IPS-18a (cell line): ENCODE data around the gene ITGA4.

Source experiments
- H3K27ac ChIP-seq: one replicate; pipeline ENCODE4 v1.5.1; 2013; ENCODE audit warnings: low read length
- H3K27me3 ChIP-seq: one replicate; pipeline ENCODE4 v1.6.1; 2013; ENCODE audit warnings: mild to moderate bottlenecking, low read length; ENCODE audit not compliant: control insufficient read depth, insufficient read depth
- H3K36me3 ChIP-seq: one replicate; pipeline ENCODE4 v1.6.1; 2013; ENCODE audit warnings: low read depth, low read length; ENCODE audit not compliant: control insufficient read depth
- H3K4me1 ChIP-seq: one replicate; pipeline ENCODE4 v1.6.1; 2013; ENCODE audit warnings: low read depth, low read length; ENCODE audit not compliant: control insufficient read depth
- H3K4me3 ChIP-seq: one replicate; pipeline ENCODE4 v1.5.1; 2013; ENCODE audit warnings: low read length
- H3K9ac ChIP-seq: one replicate; pipeline ENCODE4 v1.6.1; 2013; ENCODE audit warnings: mild to moderate bottlenecking, low read length, moderate library complexity
- H3K9me3 ChIP-seq: one replicate; pipeline ENCODE4 v1.6.1; 2013; ENCODE audit warnings: low read depth, low read length; ENCODE audit not compliant: control insufficient read depth

Gene ITGA4

DNA sequence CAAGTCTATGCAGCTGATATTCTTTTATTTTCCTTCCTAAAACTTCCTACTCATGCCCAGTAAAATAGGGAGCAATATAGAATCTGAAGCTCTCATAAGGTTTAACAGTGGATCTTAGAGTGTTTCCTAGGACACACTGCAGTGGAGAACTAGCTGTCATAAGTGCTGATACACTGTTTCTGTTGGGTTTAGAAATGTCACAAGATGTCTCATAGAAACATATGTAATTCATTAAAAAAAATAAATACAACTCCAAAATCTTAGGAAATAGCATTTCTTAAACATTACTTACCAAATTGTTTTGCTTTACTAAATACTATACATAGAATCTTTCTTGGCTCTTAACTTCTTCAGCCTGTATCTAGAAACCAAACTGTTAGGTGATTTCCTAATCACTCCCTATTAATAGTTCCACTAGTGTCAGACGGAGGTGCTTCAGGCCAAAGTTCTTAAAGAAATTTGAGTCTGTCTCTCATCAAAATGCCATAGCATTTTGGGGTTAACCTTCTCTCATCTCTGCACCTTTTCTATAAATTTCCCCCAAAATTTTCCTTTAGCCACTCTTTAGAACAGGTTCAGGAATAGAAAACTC is 106.0 kb downstream of the ITGA4 start:
- Histone ChIP-seq H3K36me3 (no peaks in the 10 kb centered on the region), H3K4me1 (no peaks in the 10 kb centered on the region), H3K27me3 (no peaks in the 10 kb centered on the region), H3K27ac (no peak overlapping the region), H3K4me3 (no peak overlapping the region), H3K9ac (no peak overlapping the region), H3K9me3 (no peaks in the 10 kb centered on the region)

DNA sequence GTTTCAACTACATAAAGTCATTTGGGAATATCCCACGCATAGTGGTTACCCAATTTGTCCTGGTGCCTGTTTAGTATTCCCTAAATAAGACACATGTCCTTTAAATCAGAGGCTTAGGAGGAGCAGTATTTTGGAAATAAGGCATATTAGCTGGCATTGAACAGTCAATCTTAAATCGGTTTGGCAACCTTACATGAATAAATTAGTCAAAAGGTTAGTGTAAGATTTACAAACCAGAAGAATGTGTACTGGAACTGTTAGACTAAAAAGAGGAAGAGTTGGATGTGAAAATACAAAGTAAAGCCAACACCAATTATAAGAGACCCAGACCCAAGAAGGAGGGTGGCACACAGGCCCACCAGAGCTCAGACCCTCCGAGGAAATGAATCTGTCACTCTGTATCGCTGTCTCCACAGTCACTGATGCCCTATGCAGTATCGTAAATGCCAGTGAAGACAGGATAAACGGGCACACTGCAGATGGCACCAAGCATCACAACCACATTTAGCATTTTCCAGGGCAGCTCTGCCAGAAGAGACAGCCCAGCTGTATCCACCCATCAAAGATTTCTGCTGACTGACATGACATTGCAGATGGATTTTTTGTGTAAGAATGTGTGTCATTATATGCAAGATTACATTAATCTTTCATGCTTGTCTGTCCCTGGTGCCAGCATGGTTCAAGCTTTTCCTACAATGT is 109.3 kb downstream of the ITGA4 start:
- no peak overlapping the region for H3K27ac ChIP-seq
- no peaks in the 10 kb centered on the region for H3K4me1 ChIP-seq
- H3K27me3 ChIP-seq = no peaks in the 10 kb centered on the region

DNA sequence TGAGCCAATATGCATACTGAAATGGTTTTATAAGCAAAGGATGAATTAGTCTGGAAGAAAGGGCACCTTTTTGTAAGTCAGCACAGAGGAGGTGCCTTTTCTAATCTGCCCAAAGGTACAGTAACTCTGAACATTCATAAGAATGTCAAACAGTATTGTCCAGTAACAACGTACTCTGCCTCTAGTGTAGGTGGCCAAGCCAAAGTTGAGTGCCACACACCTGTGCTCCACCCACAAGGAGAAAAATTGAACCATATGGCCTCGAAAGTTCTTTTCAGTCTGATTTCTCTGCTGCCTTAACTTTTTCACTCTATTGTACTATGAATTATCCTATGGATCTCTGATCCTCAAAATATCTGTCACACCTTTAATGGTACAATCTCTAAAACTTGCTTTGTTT is 112.9 kb downstream of the ITGA4 start:
- Histone ChIP-seq H3K9me3 (no peaks in the 10 kb centered on the region), H3K27me3 (no peaks in the 10 kb centered on the region), H3K4me3 (no peak overlapping the region), H3K27ac (no peak overlapping the region), H3K36me3 (no peaks in the 10 kb centered on the region), H3K4me1 (no peaks in the 10 kb centered on the region), H3K9ac (no peak overlapping the region)

More for the DNA sequence above, 109.3 kb downstream of the ITGA4 start:
- Histone ChIP-seq H3K9me3 (no peaks in the 10 kb centered on the region), H3K4me3 (no peak overlapping the region), H3K9ac (no peak overlapping the region), H3K36me3 (no peaks in the 10 kb centered on the region)

DNA sequence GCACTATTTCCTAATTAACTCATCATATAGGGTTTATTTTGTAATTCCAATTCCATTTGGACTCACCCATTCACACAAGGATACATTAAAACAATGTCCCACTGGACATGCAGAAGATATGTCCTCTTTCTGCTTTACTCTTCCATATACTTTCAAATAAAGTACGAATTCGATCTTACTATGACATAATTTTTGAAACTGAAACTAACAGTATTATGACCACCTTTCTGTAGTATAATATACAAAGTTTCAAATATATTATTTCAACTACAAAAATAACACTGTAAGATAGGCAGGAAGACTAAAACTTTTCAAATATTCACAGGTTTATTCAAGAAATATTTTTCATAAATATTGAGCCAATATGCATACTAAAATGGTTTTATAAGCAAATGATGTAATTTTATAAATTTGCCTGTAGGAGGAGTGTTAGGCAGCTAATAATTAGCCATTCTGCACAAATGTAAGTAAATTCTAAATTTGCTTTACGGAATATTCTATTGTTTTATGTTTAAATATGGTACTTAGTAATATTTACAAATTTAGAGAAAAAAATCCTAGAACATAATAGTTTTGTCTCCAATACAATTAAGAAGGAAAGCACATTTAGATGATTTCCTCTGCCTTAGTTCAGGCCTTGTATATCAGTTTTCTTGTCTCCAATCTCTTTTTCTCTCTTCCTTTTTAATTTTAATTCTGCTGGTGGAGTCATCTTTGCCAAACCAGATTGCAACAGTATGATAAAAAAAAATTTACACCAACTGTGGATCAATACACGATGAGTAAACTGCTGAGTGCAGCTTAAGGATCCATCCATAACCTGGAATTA is 113.9 kb downstream of the ITGA4 start:
- H3K36me3 ChIP-seq = no peaks in the 10 kb centered on the region
- H3K27me3 ChIP-seq = no peaks in the 10 kb centered on the region
- no peak overlapping the region for H3K9ac ChIP-seq
- H3K27ac ChIP-seq = no peak overlapping the region
- no peaks in the 10 kb centered on the region for H3K4me1 ChIP-seq
- no peaks in the 10 kb centered on the region for H3K9me3 ChIP-seq
- H3K4me3 ChIP-seq = no peak overlapping the region

DNA sequence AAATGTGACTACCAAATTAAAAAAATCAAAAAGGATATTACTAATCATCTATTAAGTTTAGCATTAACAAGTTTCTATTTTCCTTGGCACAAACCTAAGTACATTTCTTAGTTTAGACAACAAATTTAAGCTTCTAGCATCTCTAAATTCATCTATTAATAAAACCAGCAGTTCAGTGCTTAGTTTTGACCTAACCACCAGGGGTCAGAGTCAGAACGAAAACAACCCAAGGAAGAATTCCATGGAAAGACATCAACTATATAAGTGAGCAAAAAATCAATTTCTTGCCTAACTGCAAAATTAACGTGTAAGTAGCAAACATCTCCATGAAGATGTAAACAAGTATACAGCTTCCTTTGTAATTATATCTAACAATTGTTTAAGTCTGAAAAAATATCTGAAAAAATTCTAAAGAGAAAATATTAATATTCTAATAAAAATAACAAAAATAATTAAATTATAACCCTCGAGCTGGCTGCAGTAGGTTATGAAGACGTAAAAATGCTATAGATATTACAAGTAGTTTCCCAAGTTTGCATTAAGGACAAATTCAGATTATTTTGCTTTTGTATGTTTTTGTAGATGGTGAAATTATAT is 116.1 kb downstream of the ITGA4 start:
- Histone ChIP-seq H3K4me1 (no peaks in the 10 kb centered on the region), H3K27ac (no peak overlapping the region), H3K9me3 (no peaks in the 10 kb centered on the region), H3K27me3 (no peaks in the 10 kb centered on the region), H3K9ac (no peak overlapping the region), H3K36me3 (no peaks in the 10 kb centered on the region), H3K4me3 (no peak overlapping the region)

DNA sequence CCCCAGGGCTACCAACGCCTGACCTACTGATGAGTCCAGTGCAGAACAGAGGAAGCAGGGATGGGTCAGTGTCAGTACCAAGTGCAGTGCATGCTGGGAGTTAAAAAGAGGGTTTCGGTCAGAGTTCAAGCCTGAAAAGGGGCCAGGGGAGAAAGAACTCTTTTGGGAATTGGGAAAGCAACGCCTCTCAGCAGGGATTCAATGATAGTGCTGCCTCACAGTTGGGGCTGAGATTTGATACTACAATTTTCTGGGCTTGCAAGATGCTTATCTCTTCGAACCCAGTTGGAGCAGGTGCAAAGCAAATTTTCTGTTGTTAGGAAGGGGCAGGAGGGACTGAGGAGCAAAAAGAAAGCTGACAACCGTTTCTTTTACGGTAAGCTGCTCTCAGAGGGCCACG is 117.1 kb downstream of the ITGA4 start:
- Histone ChIP-seq H3K4me1 (no peaks in the 10 kb centered on the region), H3K9me3 (no peaks in the 10 kb centered on the region), H3K27ac (no peak overlapping the region), H3K27me3 (no peaks in the 10 kb centered on the region), H3K4me3 (no peak overlapping the region), H3K36me3 (no peaks in the 10 kb centered on the region), H3K9ac (no peak overlapping the region)

DNA sequence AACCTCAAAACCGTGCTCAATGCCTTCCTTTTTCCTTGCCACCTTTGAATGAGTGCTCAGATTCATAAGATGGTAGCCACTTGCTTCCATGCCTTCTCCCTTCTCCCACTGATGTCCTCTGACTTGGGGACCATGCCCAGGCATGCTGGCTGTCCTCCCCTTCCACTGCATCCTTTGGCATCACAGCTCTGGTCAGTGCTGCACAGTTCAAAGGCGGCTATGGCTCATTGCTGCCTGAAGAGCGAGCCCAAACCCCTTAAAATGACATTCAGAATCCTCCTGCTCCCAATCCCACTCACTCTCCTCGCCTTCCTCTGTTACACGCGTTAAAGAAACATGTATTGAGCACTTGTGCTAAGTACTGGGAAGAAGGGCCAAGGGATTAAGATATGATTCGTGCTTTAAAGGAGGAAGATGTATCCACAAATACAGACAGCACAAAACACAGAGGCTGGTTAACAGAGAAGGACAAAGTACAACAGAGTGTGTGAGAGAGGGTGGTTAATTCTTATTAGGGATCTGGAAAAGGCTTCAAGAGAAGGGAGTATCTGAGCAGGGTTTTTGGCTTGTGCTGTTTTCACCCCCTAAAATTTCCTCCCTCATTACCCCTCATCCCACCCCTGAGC is 118.0 kb downstream of the ITGA4 start:
- Histone ChIP-seq H3K36me3 (no peaks in the 10 kb centered on the region), H3K9ac (no peak overlapping the region), H3K9me3 (no peaks in the 10 kb centered on the region), H3K4me1 (no peaks in the 10 kb centered on the region), H3K4me3 (no peak overlapping the region), H3K27me3 (no peaks in the 10 kb centered on the region), H3K27ac (no peak overlapping the region)

DNA sequence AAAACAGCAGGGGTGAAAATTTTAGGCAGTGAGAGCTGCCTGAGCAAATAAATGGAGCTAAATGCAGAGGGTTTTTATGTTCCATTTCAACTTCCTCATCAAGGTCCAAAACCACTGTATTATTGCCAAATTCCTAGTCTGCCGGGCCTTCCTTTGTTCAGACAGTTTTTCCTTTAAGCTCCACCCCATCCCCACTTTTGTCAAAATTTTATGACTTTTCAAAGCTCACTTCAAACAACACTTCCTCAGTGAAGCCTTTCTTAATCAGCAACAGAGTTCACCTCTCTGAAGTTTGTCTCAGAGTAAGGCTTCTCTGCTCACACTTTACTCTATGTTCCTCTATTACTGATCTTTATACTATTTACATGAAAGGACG is 118.5 kb downstream of the ITGA4 start:
- no peaks in the 10 kb centered on the region for H3K27me3 ChIP-seq
- no peak overlapping the region for H3K9ac ChIP-seq
- no peaks in the 10 kb centered on the region for H3K4me1 ChIP-seq
- H3K27ac ChIP-seq = no peak overlapping the region
- H3K4me3 ChIP-seq = no peak overlapping the region
- no peaks in the 10 kb centered on the region for H3K36me3 ChIP-seq
- H3K9me3 ChIP-seq = no peaks in the 10 kb centered on the region

DNA sequence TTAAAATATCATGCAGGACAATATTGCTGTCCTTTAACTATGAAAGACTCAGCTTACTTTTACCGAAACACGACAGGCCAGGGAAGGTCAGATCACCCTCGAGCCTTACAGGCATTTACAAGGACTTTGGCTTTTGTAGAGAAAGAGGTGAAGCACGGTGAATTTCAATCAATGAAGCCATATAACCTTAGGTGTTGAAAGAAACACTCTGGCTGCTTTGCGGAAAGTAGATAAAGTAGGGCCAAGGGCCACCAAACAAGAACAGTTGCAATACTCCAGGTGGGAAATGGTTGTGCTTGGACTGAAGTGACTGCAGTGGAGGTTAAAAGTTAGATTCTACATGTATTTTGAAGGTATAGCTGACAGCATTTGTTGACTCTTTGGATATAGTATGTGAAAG is 119.2 kb downstream of the ITGA4 start:
- Histone ChIP-seq H3K4me1 (no peaks in the 10 kb centered on the region), H3K27me3 (no peaks in the 10 kb centered on the region), H3K36me3 (no peaks in the 10 kb centered on the region), H3K9ac (no peak overlapping the region), H3K27ac (no peak overlapping the region), H3K9me3 (no peaks in the 10 kb centered on the region), H3K4me3 (no peak overlapping the region)

DNA sequence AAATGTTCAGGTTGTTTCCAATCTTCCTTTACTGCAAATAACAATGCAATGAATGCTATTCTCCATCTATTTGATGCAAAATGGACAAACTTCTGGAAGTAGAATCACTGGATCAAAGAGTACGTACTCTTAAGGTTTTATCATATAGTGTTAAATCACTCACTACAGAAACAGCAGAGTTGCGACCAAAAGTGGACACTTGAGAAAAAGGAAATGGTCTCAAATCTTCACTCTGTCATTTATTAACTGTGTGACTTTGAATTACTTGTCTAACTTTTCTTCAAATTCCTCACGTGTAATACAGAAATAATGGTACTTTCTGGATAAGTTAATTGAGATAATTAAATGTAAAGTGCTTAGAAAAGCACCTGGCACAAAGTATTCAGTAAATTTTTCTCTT is 121.6 kb downstream of the ITGA4 start:
- Histone ChIP-seq H3K36me3 (no peaks in the 10 kb centered on the region), H3K4me3 (no peak overlapping the region), H3K4me1 (no peaks in the 10 kb centered on the region), H3K27ac (no peak overlapping the region), H3K9me3 (no peaks in the 10 kb centered on the region), H3K9ac (no peak overlapping the region), H3K27me3 (no peaks in the 10 kb centered on the region)

DNA sequence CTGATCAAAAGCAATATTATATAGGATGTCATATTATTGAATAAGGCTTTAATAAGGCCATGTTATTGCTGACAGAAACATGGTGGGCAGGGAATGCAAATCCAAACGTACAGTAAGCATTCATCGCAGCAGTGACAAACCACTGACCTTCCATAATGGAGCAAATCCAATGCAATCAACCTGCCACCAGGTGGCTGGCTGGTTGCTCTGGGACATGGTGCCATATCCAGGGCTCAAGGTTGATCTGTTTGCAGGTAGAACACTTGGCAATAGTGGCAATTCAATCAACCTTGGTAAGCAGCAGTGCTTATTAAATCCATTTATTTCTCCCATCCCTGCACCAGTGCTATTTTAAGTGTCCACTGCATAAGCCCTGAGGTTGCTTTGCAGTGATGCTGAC is 124.3 kb downstream of the ITGA4 start:
- no peaks in the 10 kb centered on the region for H3K36me3 ChIP-seq

More for the DNA sequence above, 124.3 kb downstream of the ITGA4 start:
- no peaks in the 10 kb centered on the region for H3K9me3 ChIP-seq
- H3K4me1 ChIP-seq = peaks cover 4% of the 10 kb centered on the region
- H3K9ac ChIP-seq = no peak overlapping the region
- H3K27me3 ChIP-seq = no peaks in the 10 kb centered on the region
- no peak overlapping the region for H3K4me3 ChIP-seq
- no peak overlapping the region for H3K27ac ChIP-seq
